ENCODE results near the gene PDXP. TPM values are rescaled to one million over a fixed set of nuclear protein-coding genes. Genes with fewer than 3 reads are reported as not detected.

PDXP gene
- total and polyA plus RNA-seq, 2 experiments from 2014 or later = 15.0 to 55.6 TPM

DNA sequence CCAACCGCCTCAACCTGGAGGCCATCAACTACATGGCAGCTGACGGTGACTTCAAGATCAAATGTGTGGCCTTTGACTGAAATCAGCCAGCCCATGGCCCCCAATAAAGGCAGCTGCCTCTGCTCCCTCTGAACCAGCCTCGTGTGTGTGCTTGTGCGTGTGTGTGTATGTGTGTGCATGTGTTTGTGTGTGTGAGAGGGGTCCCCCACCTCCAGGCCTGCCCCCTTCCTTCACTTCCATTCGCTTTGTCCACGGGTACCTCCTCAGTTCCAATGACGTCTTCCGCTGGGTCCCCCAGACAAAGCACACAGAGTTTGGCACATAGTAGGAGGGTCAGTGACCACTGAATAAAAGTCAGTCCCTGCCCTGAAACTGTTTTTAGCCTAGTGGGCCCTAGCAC, 21.1 kb downstream of the PDXP start (continued):
- TF ChIP-seq, protein P1, sequence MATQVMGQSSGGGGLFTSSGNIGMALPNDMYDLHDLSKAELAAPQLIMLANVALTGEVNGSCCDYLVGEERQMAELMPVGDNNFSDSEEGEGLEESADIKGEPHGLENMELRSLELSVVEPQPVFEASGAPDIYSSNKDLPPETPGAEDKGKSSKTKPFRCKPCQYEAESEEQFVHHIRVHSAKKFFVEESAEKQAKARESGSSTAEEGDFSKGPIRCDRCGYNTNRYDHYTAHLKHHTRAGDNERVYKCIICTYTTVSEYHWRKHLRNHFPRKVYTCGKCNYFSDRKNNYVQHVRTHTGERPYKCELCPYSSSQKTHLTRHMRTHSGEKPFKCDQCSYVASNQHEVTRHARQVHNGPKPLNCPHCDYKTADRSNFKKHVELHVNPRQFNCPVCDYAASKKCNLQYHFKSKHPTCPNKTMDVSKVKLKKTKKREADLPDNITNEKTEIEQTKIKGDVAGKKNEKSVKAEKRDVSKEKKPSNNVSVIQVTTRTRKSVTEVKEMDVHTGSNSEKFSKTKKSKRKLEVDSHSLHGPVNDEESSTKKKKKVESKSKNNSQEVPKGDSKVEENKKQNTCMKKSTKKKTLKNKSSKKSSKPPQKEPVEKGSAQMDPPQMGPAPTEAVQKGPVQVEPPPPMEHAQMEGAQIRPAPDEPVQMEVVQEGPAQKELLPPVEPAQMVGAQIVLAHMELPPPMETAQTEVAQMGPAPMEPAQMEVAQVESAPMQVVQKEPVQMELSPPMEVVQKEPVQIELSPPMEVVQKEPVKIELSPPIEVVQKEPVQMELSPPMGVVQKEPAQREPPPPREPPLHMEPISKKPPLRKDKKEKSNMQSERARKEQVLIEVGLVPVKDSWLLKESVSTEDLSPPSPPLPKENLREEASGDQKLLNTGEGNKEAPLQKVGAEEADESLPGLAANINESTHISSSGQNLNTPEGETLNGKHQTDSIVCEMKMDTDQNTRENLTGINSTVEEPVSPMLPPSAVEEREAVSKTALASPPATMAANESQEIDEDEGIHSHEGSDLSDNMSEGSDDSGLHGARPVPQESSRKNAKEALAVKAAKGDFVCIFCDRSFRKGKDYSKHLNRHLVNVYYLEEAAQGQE (IDR thresholded peaks at IDR 0.05; ENCODE audit: unreplicated experiment) = no peak
- TF ChIP-seq, protein P2, sequence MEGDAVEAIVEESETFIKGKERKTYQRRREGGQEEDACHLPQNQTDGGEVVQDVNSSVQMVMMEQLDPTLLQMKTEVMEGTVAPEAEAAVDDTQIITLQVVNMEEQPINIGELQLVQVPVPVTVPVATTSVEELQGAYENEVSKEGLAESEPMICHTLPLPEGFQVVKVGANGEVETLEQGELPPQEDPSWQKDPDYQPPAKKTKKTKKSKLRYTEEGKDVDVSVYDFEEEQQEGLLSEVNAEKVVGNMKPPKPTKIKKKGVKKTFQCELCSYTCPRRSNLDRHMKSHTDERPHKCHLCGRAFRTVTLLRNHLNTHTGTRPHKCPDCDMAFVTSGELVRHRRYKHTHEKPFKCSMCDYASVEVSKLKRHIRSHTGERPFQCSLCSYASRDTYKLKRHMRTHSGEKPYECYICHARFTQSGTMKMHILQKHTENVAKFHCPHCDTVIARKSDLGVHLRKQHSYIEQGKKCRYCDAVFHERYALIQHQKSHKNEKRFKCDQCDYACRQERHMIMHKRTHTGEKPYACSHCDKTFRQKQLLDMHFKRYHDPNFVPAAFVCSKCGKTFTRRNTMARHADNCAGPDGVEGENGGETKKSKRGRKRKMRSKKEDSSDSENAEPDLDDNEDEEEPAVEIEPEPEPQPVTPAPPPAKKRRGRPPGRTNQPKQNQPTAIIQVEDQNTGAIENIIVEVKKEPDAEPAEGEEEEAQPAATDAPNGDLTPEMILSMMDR (conservative IDR thresholded peaks at IDR 0.05; ENCODE audit: low read depth in 2 of 2) = no peak
- TF ChIP-seq ZNF331 (CRISPR knock-in tag; IDR thresholded peaks at IDR 0.05; ENCODE audit: low read depth) = no peak
- TF ChIP-seq CREB1 (CRISPR knock-in tag; IDR thresholded peaks at IDR 0.05; ENCODE audit: low read depth) = no peak
- TF ChIP-seq, protein P3, sequence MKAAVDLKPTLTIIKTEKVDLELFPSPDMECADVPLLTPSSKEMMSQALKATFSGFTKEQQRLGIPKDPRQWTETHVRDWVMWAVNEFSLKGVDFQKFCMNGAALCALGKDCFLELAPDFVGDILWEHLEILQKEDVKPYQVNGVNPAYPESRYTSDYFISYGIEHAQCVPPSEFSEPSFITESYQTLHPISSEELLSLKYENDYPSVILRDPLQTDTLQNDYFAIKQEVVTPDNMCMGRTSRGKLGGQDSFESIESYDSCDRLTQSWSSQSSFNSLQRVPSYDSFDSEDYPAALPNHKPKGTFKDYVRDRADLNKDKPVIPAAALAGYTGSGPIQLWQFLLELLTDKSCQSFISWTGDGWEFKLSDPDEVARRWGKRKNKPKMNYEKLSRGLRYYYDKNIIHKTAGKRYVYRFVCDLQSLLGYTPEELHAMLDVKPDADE (IDR thresholded peaks at IDR 0.05) = no peak
- TF ChIP-seq ZNF114 (CRISPR knock-in tag; IDR thresholded peaks at IDR 0.05) = no peak
- TF ChIP-seq STAT1 (IDR thresholded peaks at IDR 0.05; ENCODE audit: unreplicated experiment) = no peak

DNA sequence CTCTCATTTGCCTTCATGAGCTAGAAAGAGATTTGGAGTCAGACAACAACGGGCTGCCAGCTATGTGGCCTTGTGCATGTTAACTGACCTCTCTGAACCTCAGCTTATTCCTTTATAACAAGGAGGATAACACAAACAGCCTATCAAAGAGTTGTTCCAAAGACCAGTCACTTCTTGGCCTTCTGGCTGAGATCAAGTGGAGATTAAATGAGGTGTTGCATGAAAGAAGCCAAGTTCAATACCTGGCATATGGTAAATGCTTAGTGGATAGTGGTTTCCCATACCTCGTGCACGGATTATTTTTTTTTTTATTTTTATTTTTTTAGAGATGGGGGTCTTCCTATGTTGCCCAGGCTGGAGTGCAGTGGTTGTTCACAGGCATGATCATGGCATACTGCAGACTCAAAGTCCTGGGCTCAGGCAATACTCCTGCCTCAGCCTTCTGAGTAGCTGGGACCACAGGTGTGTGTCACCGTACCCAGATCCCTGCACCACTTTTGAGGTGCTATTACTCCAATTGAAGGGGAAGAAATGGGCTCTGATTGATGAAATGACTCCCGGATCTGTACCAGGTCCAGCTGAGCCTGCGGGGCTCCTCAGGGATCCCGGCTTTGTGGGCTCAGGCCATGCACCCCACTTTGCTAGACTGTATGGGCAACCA, 21.8 kb downstream of the PDXP start:
- Histone ChIP-seq H3F3A (replicated peaks; ENCODE audit: low read depth) (peaks cover 11% of the 10 kb centered on the region; the same call in 1 of the 2 replicates), H2AFZ (no peak overlapping the region), H3K4me2 (no peak overlapping the region), H3K4me3 (no peak overlapping the region), H3K4me1 (ENCODE audit: insufficient read depth) (peaks cover 5% of the 10 kb centered on the region; the same call in 1 of the 2 replicates), H4K20me1 (replicated peaks; ENCODE audit: insufficient read depth) (no peaks in the 10 kb centered on the region; the same call in 1 of the 2 replicates), H3K9me2 (ENCODE audit: insufficient read depth) (no peaks in the 10 kb centered on the region), H3K36me3 (ENCODE audit: insufficient read depth) (no peaks in the 10 kb centered on the region), H3K27ac (ENCODE audit: low read depth) (no peak overlapping the region), H3K79me2 (replicated peaks; ENCODE audit: insufficient read depth) (no peaks in the 10 kb centered on the region), H3K27me3 (ENCODE audit: insufficient read depth) (no peaks in the 10 kb centered on the region)
- DNase-seq (ENCODE audit: low spot score) (no peak), ATAC-seq (no peak)
- H3K27me3 Mint-ChIP-seq (ENCODE audit: insufficient read depth, low read depth, poor library complexity) = peaks cover 4% of the 10 kb centered on the region
- H3K36me3 Mint-ChIP-seq (ENCODE audit: low read depth) = no peaks in the 10 kb centered on the region
- H3K27ac Mint-ChIP-seq = no peak overlapping the region
- H3K4me1 Mint-ChIP-seq = peaks cover 14% of the 10 kb centered on the region
- H3K9me3 Mint-ChIP-seq = no peaks in the 10 kb centered on the region
- no peak overlapping the region for H3K4me3 Mint-ChIP-seq
- TF ChIP-seq, protein P3 (IDR thresholded peaks at IDR 0.05) = no peak
- no peak for TF ChIP-seq CREB1 (CRISPR knock-in tag; IDR thresholded peaks at IDR 0.05; ENCODE audit: low read depth)
- TF ChIP-seq, protein P1 (IDR thresholded peaks at IDR 0.05; ENCODE audit: unreplicated experiment) = no peak
- TF ChIP-seq, protein P2 (conservative IDR thresholded peaks at IDR 0.05; ENCODE audit: low read depth in 2 of 2) = no peak
- no peak for TF ChIP-seq POLR2AphosphoS5 (IDR thresholded peaks at IDR 0.05; ENCODE audit: low read depth)
- no peak for TF ChIP-seq EZH2 (IDR thresholded peaks at IDR 0.05; ENCODE audit: low read depth, unreplicated experiment)

All from GM23338 (cell line).